H1 (cell line): ENCODE results near the gene CACNA1D. TPM values are rescaled to one million over a fixed set of nuclear protein-coding genes. Genes with fewer than 3 reads are reported as not detected.

ENCODE experiments used
- ASH2L ChIP-seq: fragments of 200-600, 300-600 bp; sonication (generic); IDR thresholded peaks from one replicate; pipeline ENCODE4 v1.7.1; 2017; ENCODE audit warnings: low read length
- CHD2 ChIP-seq: IDR thresholded peaks from 2 replicates; pipeline ENCODE4 v1.6.1; 2012; ENCODE audit warnings: low read length, improper control_type of control experiment
- EP300 ChIP-seq, 2 experiments: IDR thresholded peaks; 1 replicate in 1 of 2; 2 replicates in 1 of 2; pipeline ENCODE4 v1.6.1; 2011 to 2012; ENCODE audit warnings: low read depth in 2 of 2, low read length in 2 of 2, mild to moderate bottlenecking in 2 of 2, borderline replicate concordance in 1 of 2, inconsistent platforms in 1 of 2, moderate library complexity in 1 of 2
- MAX ChIP-seq: IDR thresholded peaks from 2 replicates; pipeline ENCODE4 v1.6.1; 2012; ENCODE audit warnings: inconsistent platforms
- NANOG ChIP-seq: IDR thresholded peaks from 2 replicates; pipeline ENCODE4 v1.6.1; 2011; ENCODE audit warnings: low read length, low read depth, mild to moderate bottlenecking, inconsistent platforms; ENCODE audit not compliant: insufficient read depth, poor library complexity, severe bottlenecking
- RAD21 ChIP-seq, 2 experiments: IDR thresholded peaks in 1 of 2; conservative IDR thresholded peaks in 1 of 2; 2 replicates each; pipeline ENCODE4 v1.6.1; 2011; ENCODE audit warnings: low read depth in 2 of 2, low read length in 2 of 2, improper control_type of control experiment in 1 of 2, inconsistent platforms in 1 of 2, mild to moderate bottlenecking in 1 of 2, moderate library complexity in 1 of 2
- polyA plus RNA-seq, 7 experiments: library from polyadenylated mRNA; depleted of rRNA in 3 of 7; stranded (reverse) in 5 of 7; unstranded in 2 of 7; fragments of >200 nt in 5 of 7; fragments of 200-250 nt in 2 of 7; gene quantifications; 1 replicate in 5 of 7; 2 replicates in 1 of 7; 4 replicates in 1 of 7; pipeline versions ENCODE4 v1.2.1 to v1.2.3, GENCODE V29; 2011 to 2013; ENCODE audit warnings: missing spikeins in 2 of 7, mixed read lengths in 2 of 7
- total RNA-seq: library from RNA; stranded (reverse); fragmentation: NEBNext Ultra II Directional; extraction: Animal tissue kit (Norgen Biotek cat#: 25700); gene quantifications from 2 replicates; pipeline ENCODE4 v1.2.1, GENCODE V29; 2021

Gene CACNA1D
- total and polyA plus RNA-seq, 2 of the 8 experiments (the other 6 are each of a cell fraction or from before 2014, with no cell fraction given): 2.0 to 2.9 TPM

GRCh38 chr3:53658613-53659193 lies 164.3 kb downstream of the CACNA1D start (continued):
- TF ChIP-seq MAX: no peak
- TF ChIP-seq CHD2: no peak
- no peak for TF ChIP-seq RAD21 (IDR thresholded peaks at IDR 0.05 in 1 of 2, conservative IDR thresholded peaks at IDR 0.05 in 1 of 2; ENCODE audit: low read depth in 2 of 2, low read length in 2 of 2)
- no peak for TF ChIP-seq EP300 (IDR thresholded peaks at IDR 0.05; ENCODE audit: borderline replicate concordance in 1 of 2, low read depth in 2 of 2, low read length in 2 of 2)
- TF ChIP-seq ASH2L: no peak
- TF ChIP-seq NANOG: no peak
